ENCODE data around the gene OSBPL8.
"Not testable (repeated sequence)": the region's sequence is repeated elsewhere in the genome, so short reads cannot be mapped to it uniquely, and the experiment has no call there.

The OSBPL8 gene

DNA sequence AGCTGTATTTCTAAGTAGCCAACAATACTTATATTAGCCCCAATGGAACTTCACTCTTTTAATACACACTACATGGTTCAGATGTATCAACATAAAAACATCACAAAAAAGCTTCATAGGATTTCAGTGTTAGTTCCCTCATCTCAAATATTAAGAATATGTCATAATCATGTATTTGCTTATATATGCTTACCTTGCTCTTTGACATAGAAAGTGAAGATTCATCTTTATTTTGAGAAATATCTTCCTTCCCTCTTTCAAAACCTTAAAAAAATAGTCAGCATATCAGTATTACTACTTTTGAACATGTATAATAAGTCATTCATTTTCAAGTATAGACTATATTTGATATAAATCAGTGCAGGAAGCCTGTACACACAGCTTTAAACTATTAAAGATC lies 149.2 kb downstream of the OSBPL8 start:
- no peak for DNase-seq

DNA sequence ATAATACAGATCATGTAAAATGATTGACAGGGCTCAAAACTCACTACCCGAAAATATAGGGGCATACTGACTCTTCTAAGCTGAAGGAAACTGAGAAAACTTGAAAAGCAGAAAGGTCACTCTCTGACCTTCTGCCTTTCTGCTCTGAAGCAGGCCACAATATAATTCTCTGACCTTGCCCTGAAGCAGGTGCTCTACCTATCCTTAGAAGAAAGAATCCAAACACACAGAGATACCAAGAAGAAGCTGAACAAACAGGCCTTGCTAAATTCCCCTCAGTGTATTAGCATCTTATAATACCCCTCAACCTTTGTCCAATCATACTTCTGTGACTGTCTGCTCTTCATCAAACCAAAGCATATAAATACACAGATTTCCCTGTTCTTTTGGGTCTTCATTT lies 150.5 kb downstream of the OSBPL8 start:
- DNase-seq = no peak

DNA sequence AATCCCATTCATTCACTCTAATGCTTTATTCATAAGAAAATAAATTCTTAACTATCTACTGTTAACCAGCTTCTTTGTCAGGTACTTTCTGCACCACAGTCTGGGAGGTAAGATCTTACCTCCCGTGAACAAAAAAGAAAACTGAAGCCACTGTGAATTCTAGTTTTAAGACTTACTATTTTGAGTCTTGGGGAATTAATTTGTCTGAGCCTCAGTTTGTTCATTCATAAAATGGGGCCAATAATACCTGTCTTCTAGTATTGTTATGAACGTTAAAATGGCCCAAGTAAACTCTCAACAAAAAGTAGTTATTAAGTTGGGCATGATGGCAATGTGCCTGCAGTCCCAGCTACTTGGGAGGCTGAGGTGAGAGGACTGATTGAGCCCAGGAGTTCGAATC lies 151.9 kb downstream of the OSBPL8 start:
- no peak for DNase-seq

GRCh38 chr12:76402259-76402658 lies 157.3 kb downstream of the OSBPL8 start:
- DNase-seq = no peak

DNA sequence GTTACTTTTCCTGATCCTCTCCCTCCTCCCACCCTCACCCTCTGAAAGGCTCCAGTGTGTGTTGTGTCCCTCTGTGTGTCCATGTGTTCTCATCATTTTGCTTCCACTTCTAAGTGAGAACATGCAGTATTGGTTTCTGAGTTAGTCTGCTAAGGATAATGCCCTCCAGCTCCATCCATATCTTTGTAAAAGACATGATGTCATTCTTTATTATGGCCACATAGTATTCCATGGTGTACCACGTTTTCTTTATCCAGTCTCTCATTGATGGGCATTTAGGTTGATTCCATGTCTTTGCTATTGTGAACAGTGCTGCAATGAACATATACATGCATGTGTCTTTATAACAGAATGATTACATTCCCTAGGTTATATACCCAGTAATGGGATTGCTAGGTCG lies 159.4 kb downstream of the OSBPL8 start:
- DNase-seq = no peak

GRCh38 chr12:76399040-76399439 lies 160.5 kb downstream of the OSBPL8 start:
- DNase-seq = no peak

DNA sequence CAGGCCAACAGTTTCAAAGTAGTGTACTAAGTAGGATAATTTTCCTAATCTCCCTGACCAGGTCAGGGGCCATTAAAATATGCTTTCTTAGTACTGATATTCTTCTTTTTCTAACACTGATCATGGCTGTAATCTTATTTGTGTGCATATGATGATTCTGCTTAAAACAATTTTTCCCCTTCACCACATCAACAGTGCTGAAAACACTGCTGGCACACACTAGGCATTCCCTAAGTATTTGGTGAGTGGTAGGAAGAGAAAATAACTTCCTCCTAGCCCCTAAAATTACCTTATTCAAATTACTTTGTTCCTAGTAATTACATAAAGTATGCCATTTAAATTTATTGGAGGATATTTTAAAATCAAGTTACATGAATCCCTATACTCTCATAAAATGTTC lies 161.5 kb downstream of the OSBPL8 start:
- DNase-seq = no peak

GRCh38 chr12:76391461-76391860 lies 168.1 kb downstream of the OSBPL8 start:
- no peak for DNase-seq

GRCh38 chr12:76387614-76388013 lies 172.0 kb downstream of the OSBPL8 start:
- DNase-seq = no peak

DNA sequence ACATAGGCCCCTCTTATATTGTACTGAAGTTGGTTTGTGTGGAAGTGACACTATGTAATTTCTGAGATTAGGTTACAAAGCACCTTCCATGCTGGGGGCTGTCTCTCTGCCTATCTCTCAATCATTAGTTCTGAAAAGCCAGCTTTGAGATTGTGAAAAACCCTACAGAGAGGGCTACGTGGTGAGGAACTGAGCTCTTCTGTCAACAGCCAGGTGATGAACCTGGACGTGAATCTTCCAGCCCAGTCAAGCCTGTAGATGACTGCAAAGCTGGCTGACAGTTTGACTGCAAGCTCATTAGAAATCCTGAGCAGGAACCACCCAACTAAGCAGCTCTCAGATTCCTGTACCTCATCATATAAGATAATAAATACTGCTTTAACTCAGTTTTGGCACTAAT lies 175.0 kb downstream of the OSBPL8 start:
- no peak for DNase-seq

DNA sequence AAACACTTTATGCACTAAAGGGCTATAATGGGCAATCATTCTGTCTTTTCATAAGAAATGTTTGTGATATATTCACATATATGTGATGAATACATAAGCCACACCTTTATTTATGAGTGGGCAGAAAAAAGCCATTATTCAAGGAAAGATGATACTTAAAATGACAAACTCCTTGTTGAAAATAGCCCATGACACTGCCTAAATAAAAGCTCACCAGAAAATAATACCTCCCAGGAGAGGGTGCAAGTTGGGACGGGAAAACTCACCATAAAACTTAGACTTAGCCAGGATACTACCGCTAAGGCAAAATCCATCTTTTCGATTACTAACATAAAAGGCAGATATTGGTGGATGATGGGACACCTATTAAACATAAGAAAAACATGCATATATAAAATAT lies 175.6 kb downstream of the OSBPL8 start:
- DNase-seq = no peak

- DNase-seq = no peak
These were observed 180.3 kb downstream of the OSBPL8 start for GRCh38 chr12:76379261-76379660.

- not testable (repeated sequence) for DNase-seq
These were observed 182.7 kb downstream of the OSBPL8 start for GRCh38 chr12:76376876-76377275.

DNA sequence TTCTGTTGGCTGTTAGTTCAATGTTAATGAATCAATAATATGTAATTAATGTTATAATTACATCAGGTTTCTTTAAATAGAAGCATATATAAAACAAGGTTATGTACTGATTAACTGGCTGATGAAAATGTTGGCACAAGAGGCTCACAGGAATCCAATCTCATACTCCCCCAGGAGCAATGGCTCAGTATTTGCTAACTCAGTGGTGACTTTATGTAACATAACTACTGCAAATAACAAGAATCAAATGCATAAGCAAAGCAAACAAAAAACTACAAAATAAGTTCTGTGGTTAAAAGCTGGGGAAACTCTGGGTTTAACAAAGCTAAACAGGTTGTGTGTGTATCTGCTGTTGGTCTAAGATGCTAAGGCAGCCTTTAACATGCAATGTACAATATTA lies 183.6 kb downstream of the OSBPL8 start:
- no peak for DNase-seq

DNA sequence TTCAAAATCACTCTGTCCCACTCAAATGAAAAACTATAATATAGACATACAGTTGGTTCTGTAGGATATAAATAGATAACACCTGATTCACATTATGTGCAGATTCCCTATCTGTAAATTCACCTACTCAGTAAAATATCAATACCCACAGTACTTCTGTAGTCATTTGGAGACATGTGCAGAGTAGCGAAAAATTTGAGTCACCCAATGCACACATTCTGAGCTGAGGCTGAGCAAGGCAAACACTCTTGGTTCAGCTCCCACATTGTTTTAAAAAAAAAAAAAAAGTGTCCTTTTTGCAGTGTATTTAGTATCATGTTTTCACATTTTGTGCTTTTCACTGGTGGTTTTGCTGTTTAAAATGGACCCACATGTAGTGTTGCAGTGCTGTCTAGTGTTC lies 184.1 kb downstream of the OSBPL8 start:
- DNase-seq = no peak

GRCh38 chr12:76374386-76375020 lies 185.1 kb downstream of the OSBPL8 start:
- no peak for DNase-seq

GRCh38 chr12:76368230-76368629 lies 191.3 kb downstream of the OSBPL8 start:
- no peak for DNase-seq

DNA sequence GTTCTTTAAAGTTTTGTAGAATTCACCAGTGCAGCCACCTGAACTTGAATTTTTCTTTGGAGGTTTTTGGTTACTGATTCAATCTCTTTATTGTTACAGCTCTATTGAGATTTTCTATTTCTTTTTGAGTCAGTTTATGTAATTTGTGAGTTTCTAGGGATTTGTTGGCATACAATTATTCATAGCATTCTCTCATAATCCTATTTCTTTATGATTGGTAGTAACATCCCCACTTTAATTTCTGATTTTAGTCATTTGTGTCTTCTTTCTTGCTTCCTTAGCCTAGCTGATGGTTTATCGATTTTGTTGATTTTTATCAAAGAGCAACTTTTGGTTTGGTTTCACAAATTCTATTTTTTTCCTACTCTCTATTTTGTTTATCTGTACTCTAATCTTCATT lies 193.4 kb downstream of the OSBPL8 start:
- no peak for DNase-seq

- not testable (repeated sequence) for DNase-seq
These were observed 195.4 kb downstream of the OSBPL8 start for GRCh38 chr12:76364131-76364530.

GRCh38 chr12:76360316-76360715 lies 199.3 kb downstream of the OSBPL8 start:
- DNase-seq = no peak

- DNase-seq = no peak
These were observed 203.5 kb downstream of the OSBPL8 start for GRCh38 chr12:76356071-76356470.

DNA sequence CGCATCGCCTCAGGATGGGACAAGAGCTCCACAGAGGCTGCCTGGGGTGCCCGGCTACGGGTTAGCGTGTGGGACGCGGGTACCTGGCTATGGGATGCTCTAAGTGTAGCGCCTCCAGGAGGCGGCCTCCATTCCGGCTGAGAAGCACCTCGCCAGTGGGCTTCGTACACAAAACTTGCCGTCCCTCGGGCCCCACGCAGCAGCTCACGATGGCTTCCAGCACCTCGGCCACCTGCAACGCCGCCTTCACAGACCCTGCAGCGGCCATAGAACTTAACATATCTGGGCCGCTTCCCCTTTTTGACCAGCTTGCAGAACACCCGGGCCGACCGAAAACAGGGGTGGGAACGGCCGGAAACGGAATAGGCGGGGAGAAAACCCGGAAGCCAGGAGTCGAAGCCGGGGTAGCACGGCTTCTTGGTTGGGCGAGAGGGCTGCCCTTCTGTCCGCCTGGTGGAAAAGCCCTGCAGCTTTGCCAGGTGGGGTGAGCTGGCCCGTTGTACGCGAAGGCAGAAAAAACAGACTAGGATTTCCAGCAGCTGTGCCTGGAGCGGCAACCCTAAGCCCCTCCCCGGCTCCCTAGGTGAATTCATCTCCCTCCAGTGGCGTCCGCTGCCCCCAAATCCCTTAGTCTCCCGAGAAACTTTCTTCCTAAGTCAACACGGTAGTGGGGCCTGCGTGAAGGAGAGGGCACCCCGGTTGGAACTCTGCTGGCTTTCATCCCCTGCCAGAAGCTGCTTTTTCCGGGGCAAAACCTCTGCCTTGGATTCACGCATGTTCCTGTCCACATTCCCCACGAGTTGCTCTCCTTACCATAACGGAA lies 211.3 kb downstream of the OSBPL8 start, which contains the start of gene BBS10:
Gene BBS10 (minus strand): TSS at position 337 of the 823 bp plus-strand sequence. CDS start 57 bp downstream, at position 280.
- peak; percentile 84 for DNase-seq

DNA sequence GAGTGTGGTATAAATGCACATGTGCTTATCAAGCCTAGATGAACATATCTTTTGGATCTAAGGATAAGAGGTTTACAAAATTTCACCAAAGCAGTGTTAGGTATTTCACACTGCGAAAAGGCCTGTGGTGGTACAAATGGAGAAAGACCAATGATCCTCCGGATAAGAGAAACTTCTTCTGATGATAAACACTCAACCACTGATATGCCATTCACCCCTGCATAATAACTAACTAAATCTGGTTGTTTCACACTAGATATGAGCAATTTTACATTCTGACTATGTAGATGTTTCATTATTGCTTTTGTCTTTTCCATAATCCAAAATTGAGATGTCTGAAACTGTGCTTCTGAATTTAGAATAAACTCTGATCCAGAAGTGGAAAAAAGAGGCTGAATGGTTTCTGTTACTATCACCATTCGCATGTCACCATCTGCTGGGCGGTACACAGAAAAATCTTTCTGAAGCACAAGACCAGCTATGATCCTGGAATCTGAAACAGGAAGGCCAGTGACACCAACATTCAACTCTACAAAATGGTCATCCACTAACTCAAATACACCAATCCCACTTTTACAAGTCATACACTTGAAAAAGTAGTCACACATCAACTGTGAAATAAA lies 212.7 kb downstream of the OSBPL8 start:
- no peak for DNase-seq

- no peak for DNase-seq
These were observed 213.3 kb downstream of the OSBPL8 start for GRCh38 chr12:76346236-76346635.

Measured in NCI-H2107 (cell line).